ENCODE results near the gene KAT7. TPM values are rescaled to one million over a fixed set of nuclear protein-coding genes. Genes with fewer than 3 reads are reported as not detected.

KAT7 gene
- polyA plus RNA-seq, 1 donor from 2014 or later = 31.0 TPM

DNA sequence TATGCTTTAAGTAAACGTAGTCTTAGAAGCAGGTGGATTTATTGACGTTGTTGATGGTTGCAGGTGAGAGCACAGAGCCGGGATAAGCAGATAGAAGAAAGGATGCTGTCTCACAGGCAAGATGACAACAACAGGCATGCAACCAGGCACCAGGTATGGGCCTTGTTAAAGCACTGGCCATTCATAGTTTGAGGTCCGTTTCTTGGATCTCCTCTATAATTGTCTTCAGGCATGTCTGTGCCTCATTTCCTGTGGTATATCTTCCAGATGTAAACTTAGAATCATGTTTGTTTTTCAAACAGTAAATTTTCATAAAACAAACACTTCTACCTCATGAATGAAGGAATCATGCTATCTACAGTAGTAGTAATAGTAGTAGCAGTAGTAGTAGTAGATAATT is 20.6 kb downstream of the KAT7 start:
- no peak overlapping the region for H3K4me3 ChIP-seq (ENCODE audit: low read length)
- H3K27ac ChIP-seq (ENCODE audit: low read length) = no peak overlapping the region
- peaks cover 12% of the 10 kb centered on the region for H3K36me3 ChIP-seq (ENCODE audit: insufficient read depth, low read length)
- no peak overlapping the region for H3K9ac ChIP-seq (ENCODE audit: low read length)
- no peaks in the 10 kb centered on the region for H3F3A ChIP-seq (ENCODE audit: insufficient read depth, low read length, poor library complexity, severe bottlenecking)
- TF ChIP-seq TAF1 (IDR thresholded peaks at IDR 0.05; ENCODE audit: low read depth) (no peak), RAD21 (conservative IDR thresholded peaks at IDR 0.05) (no peak), MXI1 (conservative IDR thresholded peaks at IDR 0.05; ENCODE audit: poor library complexity, severe bottlenecking) (no peak), EZH2 (IDR thresholded peaks at IDR 0.05; ENCODE audit: borderline replicate concordance, insufficient read depth, low read length, poor library complexity, severe bottlenecking) (no peak), EP300 (conservative IDR thresholded peaks at IDR 0.05; ENCODE audit: poor library complexity, severe bottlenecking) (no peak)
- TF ChIP-seq, protein P1, sequence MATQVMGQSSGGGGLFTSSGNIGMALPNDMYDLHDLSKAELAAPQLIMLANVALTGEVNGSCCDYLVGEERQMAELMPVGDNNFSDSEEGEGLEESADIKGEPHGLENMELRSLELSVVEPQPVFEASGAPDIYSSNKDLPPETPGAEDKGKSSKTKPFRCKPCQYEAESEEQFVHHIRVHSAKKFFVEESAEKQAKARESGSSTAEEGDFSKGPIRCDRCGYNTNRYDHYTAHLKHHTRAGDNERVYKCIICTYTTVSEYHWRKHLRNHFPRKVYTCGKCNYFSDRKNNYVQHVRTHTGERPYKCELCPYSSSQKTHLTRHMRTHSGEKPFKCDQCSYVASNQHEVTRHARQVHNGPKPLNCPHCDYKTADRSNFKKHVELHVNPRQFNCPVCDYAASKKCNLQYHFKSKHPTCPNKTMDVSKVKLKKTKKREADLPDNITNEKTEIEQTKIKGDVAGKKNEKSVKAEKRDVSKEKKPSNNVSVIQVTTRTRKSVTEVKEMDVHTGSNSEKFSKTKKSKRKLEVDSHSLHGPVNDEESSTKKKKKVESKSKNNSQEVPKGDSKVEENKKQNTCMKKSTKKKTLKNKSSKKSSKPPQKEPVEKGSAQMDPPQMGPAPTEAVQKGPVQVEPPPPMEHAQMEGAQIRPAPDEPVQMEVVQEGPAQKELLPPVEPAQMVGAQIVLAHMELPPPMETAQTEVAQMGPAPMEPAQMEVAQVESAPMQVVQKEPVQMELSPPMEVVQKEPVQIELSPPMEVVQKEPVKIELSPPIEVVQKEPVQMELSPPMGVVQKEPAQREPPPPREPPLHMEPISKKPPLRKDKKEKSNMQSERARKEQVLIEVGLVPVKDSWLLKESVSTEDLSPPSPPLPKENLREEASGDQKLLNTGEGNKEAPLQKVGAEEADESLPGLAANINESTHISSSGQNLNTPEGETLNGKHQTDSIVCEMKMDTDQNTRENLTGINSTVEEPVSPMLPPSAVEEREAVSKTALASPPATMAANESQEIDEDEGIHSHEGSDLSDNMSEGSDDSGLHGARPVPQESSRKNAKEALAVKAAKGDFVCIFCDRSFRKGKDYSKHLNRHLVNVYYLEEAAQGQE (IDR thresholded peaks at IDR 0.05; ENCODE audit: borderline replicate concordance) = no peak
- H2AFZ ChIP-seq (ENCODE audit: low read depth, low read length) = no peak overlapping the region
- no peaks in the 10 kb centered on the region for H4K20me1 ChIP-seq (ENCODE audit: insufficient read depth)
- H3K4me2 ChIP-seq (ENCODE audit: low read length) = no peak overlapping the region
- no peaks in the 10 kb centered on the region for H3K9me2 ChIP-seq (ENCODE audit: insufficient read depth, low read length)
- peaks cover 7% of the 10 kb centered on the region for H3K79me2 ChIP-seq (replicated peaks; ENCODE audit: insufficient read depth, low read length)
- H3K27me3 ChIP-seq (ENCODE audit: insufficient read depth, low read depth, low read length) = no peaks in the 10 kb centered on the region
- no peaks in the 10 kb centered on the region for H3K9me3 ChIP-seq (ENCODE audit: low read length)

DNA sequence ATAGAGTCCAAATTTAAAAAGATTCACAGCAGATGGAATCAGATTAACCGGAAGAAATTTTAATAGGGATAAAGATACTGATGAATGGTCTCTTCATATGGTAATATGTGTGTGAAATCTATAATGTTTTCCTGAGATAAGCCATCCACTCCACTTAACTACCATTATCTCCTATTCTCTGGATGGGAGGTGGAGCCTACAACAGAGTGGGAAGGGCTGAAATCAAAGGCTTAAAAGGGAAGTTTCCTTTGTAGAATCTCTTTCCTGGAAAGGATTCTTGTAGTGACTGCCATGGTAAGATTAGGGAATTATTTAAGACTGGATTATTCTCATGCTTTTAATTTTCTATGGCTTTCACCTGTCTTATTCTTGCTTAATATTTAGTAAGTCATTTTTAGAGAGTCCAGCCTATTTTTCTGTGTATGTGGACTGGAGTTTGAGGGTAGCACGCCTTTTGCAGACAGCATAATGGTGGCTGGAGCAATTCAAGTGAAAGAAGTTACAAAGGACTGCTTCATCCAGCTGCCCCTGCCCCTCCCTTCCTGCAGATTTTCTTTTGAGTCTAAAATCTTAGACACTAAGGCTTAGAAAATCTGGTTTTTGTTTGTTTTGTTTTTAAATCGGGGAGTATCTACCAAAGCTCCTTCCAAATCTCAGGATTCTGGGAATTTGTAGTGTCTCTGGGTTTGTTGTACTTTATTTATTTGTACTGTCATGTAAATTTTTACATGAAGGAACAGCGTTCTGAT is 26.5 kb downstream of the KAT7 start:
- Histone ChIP-seq H3K4me2 (ENCODE audit: low read length) (no peak overlapping the region), H3K4me3 (ENCODE audit: low read length) (no peak overlapping the region), H3K9me2 (ENCODE audit: insufficient read depth, low read length) (no peaks in the 10 kb centered on the region), H3K9me3 (ENCODE audit: low read length) (no peaks in the 10 kb centered on the region), H3K9ac (ENCODE audit: low read length) (no peak overlapping the region), H3F3A (ENCODE audit: insufficient read depth, low read length, poor library complexity, severe bottlenecking) (no peaks in the 10 kb centered on the region), H3K27me3 (ENCODE audit: insufficient read depth, low read depth, low read length) (no peaks in the 10 kb centered on the region), H3K36me3 (ENCODE audit: insufficient read depth, low read length) (no peaks in the 10 kb centered on the region), H3K27ac (ENCODE audit: low read length) (no peak overlapping the region), H4K20me1 (ENCODE audit: insufficient read depth) (no peaks in the 10 kb centered on the region), H3K79me2 (replicated peaks; ENCODE audit: insufficient read depth, low read length) (peaks cover 22% of the 10 kb centered on the region), H2AFZ (ENCODE audit: low read depth, low read length) (no peak overlapping the region)
- TF ChIP-seq EZH2 (IDR thresholded peaks at IDR 0.05; ENCODE audit: borderline replicate concordance, insufficient read depth, low read length, poor library complexity, severe bottlenecking) (no peak), MXI1 (conservative IDR thresholded peaks at IDR 0.05; ENCODE audit: poor library complexity, severe bottlenecking) (no peak), RAD21 (conservative IDR thresholded peaks at IDR 0.05) (no peak), POLR2AphosphoS5 (IDR thresholded peaks at IDR 0.05) (no peak), SMC3 (conservative IDR thresholded peaks at IDR 0.05; ENCODE audit: poor library complexity) (no peak)
- TF ChIP-seq, protein P1 (IDR thresholded peaks at IDR 0.05; ENCODE audit: borderline replicate concordance) = no peak
- TF ChIP-seq, protein P2, sequence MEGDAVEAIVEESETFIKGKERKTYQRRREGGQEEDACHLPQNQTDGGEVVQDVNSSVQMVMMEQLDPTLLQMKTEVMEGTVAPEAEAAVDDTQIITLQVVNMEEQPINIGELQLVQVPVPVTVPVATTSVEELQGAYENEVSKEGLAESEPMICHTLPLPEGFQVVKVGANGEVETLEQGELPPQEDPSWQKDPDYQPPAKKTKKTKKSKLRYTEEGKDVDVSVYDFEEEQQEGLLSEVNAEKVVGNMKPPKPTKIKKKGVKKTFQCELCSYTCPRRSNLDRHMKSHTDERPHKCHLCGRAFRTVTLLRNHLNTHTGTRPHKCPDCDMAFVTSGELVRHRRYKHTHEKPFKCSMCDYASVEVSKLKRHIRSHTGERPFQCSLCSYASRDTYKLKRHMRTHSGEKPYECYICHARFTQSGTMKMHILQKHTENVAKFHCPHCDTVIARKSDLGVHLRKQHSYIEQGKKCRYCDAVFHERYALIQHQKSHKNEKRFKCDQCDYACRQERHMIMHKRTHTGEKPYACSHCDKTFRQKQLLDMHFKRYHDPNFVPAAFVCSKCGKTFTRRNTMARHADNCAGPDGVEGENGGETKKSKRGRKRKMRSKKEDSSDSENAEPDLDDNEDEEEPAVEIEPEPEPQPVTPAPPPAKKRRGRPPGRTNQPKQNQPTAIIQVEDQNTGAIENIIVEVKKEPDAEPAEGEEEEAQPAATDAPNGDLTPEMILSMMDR (IDR thresholded peaks at IDR 0.05; ENCODE audit: poor library complexity, severe bottlenecking) = no peak
